GM12874 (cell line): ENCODE data around the gene MPZL3.

ENCODE experiments used
- TF ChIP-seq, protein P1 (sequence below): IDR thresholded peaks from 2 replicates; pipeline ENCODE4 v1.5.1; 2011; ENCODE audit warnings: low read depth, mild to moderate bottlenecking, control low read depth, low read length, moderate library complexity; ENCODE audit not compliant: insufficient read depth

MPZL3 gene

DNA sequence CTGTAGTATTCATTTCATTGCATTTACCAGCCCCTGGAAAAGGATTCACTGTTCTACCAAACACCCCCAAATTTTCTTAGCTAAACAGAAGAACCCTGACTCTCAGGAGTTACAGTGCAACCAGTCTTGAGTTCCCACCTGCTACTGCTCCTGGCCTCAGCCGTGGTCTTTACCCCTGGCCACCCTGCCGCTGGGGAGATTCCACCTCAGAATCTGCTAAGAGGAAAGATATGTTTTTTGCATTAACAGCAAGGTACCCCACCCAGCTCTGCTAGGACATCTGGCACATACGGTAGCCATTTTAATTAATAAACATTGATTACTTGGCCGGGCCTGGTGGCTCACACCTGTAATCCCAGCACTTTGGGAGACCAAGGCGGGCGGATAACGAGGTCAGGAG, 36.4 kb downstream of the MPZL3 start:
- TF ChIP-seq, protein P1, sequence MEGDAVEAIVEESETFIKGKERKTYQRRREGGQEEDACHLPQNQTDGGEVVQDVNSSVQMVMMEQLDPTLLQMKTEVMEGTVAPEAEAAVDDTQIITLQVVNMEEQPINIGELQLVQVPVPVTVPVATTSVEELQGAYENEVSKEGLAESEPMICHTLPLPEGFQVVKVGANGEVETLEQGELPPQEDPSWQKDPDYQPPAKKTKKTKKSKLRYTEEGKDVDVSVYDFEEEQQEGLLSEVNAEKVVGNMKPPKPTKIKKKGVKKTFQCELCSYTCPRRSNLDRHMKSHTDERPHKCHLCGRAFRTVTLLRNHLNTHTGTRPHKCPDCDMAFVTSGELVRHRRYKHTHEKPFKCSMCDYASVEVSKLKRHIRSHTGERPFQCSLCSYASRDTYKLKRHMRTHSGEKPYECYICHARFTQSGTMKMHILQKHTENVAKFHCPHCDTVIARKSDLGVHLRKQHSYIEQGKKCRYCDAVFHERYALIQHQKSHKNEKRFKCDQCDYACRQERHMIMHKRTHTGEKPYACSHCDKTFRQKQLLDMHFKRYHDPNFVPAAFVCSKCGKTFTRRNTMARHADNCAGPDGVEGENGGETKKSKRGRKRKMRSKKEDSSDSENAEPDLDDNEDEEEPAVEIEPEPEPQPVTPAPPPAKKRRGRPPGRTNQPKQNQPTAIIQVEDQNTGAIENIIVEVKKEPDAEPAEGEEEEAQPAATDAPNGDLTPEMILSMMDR, result no peak

DNA sequence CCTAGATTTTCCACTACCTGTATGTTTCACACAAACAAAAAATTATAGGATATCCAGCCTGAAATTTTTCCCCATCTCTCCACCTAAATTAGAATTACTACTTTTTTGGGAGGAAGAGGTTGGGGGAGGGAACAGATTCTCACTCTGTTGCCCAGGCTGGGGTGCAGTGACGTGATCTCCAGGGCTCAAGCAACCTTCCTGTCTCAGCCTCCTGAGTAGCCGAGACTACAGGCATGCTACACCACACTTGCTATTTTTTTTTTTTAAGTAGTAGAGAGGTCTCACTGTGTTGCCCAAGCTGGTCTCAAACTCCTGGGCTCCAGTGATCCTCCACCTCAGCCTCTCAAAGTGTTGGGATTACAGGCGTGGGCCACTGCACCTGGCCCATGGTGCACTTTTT, 36.9 kb downstream of the MPZL3 start:
- TF ChIP-seq, protein P1, result no peak

DNA sequence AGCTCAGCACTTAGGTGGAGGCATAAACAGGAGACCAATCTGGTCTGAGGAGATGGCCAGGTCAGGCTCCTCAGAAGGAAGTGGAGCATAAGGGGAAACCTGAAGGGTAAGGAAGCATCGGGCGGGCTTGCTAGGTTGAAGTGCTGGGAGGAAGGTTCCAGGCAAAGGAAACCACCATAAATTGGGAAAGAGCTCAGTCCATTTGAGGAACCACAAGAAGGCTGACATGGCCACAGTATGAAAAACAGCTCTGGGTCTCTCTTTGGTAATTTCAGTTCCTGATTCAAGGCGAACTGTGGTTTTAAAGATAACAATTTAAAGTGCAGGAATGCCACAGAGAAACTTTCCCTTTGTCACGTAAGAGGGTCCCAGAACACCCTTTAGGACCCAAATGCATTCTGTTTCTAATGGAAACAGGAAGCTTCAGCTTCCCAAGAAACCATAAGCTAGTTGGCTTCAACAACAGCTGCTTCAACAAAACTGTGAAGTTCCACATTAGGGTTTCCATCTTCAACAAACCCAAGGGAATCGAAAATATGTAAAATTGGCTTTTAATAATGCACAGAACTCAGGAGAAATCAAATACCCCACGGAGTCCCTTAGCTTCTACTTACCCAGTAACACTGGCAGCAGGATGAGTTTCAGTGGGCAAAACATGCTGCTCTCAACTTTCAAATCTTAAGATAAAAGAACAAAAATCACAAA, 37.8 kb downstream of the MPZL3 start:
- TF ChIP-seq, protein P1, result no peak

DNA sequence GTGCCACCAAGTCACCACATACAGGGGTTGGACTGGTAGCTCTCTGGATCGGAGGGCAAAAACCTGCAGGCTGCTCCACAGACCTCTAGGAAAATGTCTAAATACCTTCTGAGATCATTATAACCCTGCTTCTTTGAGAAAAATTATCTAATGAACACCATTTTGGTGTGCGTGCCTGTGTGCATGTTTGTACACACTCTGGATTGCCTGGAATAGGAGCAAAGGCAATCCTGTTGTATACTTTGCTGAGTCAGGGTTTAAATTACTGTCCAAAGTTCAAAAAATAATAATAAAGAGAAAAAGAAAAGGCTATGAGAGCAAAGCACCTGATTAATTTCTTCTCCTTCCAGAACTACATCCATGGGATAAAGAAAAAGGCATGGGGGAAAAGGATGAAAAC, 38.4 kb downstream of the MPZL3 start:
- TF ChIP-seq, protein P1, result no peak

DNA sequence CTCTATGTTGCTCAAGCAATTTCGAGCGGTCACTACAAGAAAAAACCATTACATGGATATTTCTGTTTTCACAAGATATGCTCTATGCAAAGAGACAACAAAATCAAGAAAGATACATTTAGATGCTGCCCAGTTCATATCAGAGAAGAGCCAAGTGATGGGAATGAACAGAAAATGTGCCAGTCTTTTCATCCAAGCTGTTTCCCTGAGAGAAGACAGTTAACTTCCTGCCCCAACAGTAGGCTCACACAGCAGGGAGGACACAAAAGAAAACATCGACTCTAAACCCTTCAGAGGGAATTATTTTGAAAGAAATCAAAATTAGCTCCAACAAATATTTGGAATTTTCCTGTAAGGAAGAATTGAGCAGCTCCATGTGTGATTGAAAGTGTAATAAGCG, 39.0 kb downstream of the MPZL3 start:
- TF ChIP-seq, protein P1, result no peak

DNA sequence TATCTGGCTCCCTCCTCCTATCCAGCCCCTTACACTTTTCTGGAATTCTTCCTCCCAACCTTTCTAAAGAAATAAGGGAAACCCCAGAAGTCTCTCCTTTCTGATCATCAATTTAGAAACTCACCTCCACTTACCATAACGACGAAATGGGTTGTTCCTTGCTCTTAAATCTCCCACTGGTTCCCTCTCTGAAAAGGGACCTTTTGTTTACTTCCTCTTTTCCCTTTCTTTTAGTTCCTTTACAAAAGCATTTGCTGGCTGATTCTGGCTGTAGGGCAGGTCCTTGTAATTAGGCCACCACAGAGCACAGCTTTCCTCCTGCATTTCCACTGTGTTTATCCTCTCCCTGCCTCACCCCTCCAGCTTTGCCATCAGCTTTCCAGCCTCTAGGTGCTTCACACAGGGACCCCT, 39.4 kb downstream of the MPZL3 start:
- TF ChIP-seq, protein P1, result no peak

DNA sequence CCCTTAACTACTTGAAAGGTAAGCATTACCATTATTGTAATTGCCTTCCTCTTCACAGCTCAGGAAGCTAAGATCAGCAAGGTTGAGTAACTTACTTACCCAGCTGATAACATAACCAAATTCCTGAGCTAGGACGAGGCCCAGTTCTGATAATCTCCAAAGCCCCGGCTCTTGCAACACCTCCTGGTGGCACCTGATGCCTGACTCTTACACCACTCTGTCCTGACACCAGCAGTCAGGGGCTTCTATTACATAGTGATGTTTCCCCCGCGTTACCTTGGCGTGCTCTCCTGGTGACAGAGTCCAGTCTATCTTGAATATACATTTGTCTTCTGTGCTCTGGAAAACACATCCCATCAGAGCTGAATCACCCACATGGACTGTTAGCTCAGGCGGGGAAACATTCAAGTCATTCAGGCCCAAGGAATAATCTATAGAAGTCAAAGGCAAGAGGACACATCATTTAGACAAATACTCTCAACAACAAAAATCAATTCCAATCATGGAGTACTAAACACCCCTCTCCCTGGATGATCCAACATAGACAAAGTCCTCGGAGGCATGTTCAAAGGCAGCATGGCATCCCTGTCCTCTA, 39.9 kb downstream of the MPZL3 start:
- TF ChIP-seq, protein P1, result no peak
